CD4-positive, alpha-beta T cell treated with Interleukin-17A for 4 hours (primary cell): ENCODE data around the gene UBE2S.

Experiments used
- DNase-seq: peaks from one replicate; pipeline ENCODE4 v3.0.0-alpha.2; 2020; ENCODE audit warnings: mixed read lengths

UBE2S gene

DNA sequence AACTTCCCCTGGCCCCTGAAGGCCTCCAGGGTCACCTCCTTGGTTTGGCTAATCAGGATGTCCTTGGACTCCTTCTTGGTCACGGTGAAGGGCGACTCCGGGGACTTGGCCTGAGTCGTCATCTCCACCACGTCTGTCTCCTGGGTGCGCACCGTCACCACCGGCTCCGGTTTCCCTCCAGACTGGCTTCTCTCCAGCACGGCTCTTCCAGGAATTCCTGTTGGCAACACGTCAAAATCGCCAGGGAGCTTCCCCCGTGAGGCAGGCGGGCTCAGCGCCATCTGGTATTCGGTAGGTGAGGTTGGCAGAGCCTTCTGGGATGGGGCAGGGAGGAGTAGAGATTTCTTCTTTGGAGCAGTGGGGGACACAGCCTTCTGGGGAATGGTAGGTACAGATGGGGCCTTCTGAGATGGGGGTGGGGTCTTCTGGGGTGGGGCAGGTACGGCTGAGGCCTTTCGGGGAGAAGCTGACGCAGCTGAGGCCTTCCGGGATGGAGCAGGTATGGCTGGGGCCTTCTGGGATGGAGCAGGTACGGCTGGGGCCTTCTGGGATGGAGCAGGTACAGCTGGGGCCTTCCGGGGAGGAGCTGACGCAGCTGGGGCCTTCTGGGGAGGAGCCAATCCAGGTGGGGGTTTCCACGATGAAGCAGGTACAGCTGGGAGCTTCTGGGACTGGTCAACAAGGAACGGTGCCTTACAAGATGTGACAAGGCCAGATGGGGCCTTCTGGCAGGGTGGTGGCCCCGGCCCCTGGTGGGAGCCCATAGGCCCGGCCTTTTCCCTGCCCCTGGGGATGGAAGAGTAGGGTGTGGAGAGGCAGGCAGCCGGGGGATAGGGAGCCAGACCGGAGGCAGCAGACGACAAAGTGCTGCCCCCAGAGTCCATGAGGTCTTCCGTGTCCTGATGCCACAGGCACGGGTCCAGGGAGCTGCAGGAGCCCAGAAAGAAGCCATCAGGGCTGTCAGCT is 48.4 kb downstream of the UBE2S start:
- DNase-seq: no peak

DNA sequence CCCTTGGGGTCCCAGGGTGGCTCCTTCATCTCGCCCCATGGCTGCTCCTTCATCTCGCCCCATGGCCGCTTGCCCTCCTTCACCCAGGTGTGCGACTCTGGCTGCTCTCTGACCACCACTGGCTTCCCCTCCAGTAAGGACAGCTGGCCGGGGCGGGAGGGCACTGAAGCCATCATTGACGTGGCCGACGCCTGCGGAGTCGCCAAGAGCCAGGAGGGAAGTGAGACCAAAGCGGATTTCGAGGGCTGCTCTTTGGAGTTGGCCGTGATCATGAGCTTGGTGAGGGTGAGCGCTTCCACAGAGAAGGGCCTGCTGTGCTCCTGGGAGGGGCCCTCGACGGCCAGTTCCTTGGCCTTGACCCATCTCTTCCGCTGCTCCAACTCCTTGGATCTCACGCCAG is 49.1 kb downstream of the UBE2S start:
- DNase-seq: no peak

DNA sequence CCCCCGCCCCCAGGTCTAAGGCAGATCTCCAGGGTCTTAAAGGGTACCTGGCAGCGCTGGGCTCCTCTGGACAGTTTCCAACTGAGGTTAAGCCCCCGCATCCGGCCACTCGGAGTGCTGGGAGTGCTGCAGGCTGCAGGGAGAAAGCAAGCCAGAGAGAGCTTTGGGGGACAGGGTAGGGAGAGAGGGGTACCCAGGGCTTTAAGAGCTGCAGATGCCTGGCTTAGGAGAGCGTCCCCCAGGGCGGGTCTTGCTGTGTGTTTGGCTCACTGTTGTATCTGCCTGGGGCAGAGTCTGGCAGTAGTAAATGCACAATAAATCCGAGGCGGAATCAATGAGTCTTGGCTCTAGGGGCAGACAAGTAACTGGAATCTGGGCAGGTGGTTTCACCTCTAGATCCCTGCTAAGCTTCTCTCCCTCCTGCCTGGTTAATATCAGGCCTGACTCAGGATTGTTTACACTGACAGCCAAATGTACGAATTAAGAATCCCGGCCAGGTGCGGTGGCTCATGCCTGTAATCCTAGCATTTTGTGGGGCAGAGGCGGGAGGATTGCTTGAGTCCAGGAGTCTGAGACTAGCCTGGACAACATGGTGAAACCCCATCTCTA is 52.3 kb downstream of the UBE2S start:
- peak; percentile 15 for DNase-seq

DNA sequence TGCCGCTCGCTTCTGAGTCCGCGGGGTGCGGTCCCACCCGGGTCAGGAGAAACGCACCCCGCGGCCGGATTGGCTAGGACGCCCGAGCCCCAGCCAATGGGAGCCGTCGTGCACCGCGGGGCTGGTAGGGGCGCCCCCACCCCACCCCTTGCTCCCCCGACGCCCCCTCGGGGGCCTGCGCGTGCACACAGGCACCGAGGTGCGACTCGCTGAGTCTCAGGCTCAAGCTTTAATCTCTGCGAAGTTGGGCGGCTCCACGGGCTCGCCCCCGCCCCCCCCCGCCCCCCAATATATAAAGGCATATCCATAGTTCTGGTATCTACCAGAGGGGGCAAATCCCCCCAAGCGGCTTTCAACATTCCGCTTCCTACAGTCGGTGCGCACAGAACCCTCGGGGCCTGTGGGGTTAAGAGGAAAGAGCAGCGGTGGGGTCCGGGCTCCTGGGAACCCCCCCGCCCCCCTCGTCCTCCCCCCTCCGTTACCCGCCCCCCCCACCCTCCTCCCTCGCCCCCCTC is 52.8 kb downstream of the UBE2S start, which contains the start of gene COX6B2:
Gene COX6B2 (minus strand): TSS at position 22 of the 515 bp plus-strand sequence. CDS start 198 bp downstream, outside the sequence.
- peak; percentile 11 for DNase-seq

DNA sequence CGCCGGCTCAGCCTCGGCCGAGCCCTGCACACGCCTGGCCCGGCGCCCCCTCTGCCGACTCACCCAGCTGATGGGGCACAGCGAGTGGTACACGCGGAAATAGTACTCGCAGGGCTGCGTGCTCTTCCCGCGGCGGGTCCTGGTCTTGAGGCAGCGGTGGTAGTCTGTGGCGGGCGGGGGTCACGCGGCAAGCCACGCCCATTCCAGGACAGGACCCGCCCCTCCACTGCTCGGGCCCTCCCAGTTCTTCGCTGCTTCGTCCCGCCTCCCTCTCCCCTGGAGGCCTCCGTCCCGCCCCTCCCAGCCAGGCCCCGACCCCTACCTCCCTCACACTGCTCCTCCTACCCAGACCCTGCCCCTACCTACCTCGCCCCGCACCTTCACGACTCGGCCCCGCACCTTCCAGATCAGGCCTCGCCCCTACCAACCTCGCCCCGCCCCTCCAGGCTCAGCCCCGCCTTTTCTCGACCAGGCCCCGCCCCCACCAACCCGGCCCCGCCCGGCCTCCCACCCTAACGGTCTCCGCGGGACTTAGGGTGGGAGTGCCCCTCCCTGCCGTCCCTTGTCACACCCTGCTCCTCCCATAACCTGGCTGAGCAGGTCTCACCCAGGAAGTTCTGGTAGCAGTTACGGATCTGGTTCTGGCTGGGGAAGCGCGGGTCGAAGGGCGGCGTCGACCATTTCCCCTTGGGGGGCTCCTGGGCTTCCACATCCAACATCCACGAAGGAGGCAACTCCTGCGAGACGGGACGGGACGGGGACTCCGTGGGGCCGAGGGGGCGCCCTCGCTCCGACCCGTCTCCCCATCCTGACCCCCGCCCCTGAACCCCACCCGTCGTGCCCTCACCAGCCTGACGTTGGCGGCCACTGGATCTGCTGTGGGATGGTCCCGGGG is 53.5 kb downstream of the UBE2S start:
- DNase-seq: peak; percentile 68

DNA sequence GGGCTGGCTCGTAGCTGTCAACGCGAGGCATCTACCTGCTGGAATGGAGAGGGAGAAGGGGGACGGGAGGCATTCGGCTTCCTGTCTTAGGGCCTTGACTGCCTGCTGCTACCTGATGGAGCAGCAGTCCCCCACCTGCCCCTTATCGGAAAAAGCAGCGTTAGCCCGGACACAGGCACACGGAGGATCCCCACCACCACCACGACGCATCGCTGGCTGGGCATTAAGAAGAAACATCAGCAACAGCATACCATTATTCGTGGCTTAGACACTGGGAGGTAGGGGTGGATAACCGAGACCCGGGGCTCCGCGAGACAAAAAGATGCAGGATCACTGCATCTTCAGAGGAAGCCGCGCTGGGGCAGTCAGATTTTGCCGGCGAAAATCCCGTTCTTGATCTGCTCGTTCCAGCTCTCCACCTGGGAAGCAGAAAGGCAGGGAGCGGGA is 54.2 kb downstream of the UBE2S start:
- peak; percentile 10 for DNase-seq

DNA sequence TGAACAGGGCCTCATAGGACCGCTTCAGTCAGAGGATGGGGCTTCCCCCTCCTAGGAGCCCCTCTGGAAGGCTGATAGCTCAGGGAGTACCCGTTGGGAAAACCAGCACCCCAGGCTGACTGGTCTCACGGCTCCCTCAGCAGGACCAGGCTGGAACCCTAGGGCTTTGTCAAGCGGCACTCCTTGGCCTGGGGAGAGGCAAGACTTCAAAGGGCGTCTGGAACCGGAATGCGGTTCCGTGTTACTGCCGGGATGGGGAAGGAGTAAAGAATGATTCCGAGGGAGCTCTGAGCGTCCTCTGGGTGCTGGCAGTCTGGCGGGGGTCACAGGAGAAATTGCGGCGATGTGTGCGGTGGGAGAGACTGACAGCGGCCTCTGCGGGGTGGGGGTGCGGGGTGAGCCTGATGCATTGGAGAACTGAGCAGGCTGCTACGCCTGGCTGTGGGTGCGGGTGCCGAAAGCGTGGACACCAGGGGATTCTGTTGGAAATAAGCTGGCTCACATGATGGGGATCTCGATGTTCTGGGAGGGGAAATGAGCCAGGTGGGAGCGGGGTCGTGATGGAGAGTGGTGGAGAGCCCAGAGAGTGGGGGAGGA is 54.9 kb downstream of the UBE2S start:
- no peak for DNase-seq

DNA sequence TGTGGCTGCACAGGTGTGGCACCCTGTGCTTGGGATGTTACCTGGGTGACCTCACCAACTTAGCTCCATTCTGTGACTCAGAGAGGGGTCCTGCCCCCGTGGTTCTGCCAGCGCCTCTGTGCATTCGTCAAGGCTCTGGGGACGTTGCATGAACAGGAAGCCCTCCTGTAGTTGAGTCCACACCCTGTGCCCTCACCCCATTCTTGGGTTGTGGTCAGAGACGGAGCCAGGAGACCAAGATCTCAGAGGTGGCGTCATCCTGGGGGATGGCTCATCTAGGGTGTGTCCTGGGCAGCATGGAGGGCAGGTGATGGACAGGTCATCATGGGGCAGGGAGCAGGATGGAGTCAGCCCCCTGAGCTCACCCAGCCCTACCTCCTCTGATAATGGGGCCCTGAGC is 55.5 kb downstream of the UBE2S start:
- DNase-seq: no peak

DNA sequence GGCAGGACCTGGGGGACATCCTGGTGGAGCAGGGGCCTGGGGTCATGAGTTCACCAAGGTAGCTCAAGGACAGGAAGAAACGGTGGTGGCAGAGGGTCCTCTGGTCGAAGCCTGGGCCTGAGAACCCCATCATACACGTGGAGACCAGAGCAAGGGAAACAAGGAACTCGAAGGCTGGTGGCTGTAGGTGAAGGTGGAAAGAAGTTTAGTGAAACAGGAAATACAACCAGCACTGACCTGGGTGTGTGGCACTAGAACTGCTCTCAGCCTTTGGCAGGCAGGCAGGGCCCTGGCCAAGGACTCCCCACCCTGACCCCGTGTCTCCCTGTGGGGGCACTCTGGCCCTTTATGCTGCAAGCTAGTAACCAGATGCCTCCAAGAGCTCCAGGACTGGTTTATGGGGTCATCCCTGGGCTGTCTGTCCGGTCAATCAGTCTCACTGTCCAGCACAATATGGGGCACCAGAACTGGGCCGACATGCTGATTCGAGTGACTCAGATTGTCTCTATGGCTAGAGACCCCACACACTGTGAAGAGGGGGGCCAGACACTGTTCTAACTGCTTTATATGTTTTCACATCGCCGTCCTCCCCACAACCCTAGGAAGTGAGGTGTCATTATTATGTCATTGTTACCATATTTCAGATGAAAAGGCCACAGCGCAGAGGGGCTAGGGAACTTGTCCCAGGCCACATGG is 56.8 kb downstream of the UBE2S start:
- no peak for DNase-seq
